HG03575 (cell line): ENCODE results near the gene AP2S1.
"Not testable (repeated sequence)": the region's sequence is repeated elsewhere in the genome, so short reads cannot be mapped to it uniquely, and the experiment has no call there.

Experiments used
- ATAC-seq: cut with Tn5 transposase; IDR thresholded peaks from one replicate; pipeline ENCODE4 v1.9.1; 2021; ENCODE audit not compliant: unreplicated experiment, insufficient number of reproducible peaks, low FRiP score; ENCODE audit errors: extremely low read depth

The AP2S1 gene

GRCh38 chr19:46871173-46871572 lies 20.5 kb upstream of the AP2S1 start:
- not testable (repeated sequence) for ATAC-seq

DNA sequence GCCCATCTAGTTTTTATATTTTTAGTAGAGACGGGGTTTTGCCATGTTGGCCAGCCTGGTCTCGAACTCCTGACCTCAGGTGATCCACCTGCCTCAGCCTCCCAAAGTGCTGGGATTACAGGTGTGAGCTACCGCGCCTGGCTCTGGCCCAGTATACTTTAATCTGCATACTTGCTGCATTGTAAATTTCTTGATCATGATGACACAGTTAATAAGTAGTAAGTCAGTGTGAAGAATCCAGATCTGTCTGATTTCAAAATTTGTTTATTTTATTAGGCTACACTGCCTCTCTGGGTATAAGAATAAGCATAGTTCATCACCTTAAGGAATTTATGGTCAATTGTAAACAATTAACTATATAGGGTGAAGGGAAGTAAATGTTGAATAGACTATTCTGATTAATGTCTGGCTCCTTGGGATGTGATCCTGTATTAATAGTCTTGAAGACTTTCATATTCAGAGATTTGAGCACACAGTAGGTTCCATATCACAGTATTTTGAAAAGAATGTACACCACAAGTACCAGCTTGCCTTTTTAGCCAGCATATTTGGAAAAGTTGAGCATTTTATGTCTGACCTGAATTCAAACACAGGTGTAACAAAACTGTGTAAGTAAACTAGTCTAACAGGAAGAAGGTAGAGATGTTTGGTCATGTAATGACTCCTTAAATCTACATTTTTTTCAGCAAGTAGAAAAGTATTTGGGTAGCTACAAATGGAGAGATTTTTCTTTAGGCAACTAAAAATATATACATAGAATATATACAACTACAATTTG lies 17.6 kb upstream of the AP2S1 start:
- no peak for ATAC-seq

DNA sequence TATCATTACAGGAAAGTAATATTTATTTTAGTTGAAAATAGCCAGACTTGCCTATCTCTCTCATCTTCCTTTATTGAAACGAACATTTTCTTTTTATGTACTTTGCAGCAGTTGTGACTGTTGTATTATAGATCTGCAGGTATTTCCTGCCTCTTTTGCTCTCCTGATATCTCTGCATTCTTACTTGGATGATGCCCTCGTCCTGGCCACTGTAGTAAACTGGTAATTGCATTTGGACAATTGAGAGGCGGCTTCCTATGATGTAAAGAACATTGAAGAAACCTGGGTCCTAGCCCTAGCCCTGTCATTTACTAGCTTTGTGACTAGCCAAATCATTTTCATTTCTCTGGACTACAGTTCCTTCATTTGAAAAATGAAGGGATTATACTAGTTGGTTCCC lies 16.5 kb upstream of the AP2S1 start:
- ATAC-seq: no peak

GRCh38 chr19:46866407-46867136 lies 15.9 kb upstream of the AP2S1 start:
- no peak for ATAC-seq

DNA sequence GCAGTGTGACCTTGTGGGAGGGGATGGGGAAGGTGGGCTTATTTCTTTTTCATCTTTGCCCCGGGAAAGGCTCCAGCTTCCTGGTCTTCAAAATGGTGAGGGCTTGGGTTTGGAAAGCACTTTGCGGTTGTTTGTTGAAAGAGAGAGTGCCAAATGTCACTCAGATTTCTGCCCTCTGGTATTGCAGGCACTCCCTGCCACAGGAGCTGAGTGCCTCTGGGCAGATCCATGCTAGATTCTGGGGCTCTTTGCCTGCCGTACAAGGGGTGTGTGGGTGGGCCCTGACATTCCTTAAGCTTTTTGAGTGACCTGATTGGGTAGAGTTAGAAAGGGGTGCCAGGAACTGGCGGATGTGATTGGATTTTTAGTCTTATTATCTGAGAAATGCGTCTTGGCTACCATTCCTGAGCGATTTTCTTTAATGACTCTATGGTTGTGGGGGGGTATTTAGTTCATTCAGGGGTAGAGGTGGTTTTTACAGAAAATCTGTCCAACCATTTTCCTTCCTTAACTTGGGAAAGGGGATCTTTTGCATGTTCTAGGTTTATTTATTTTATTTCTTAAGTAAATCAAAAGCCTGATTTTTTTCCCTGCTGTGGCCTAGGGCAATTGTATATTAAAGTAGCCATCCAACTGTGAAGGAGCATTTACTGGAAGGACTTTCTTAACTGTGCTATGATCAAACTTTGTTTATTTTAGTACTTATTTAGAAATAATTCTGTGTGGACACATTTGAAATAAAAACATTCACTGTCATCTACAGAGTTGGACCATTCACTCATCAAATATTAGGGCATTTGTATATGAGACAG lies 13.4 kb upstream of the AP2S1 start:
- ATAC-seq: no peak

- ATAC-seq: no peak
Measured at GRCh38 chr19:46862974-46863632, 12.5 kb upstream of the AP2S1 start.

GRCh38 chr19:46862503-46862834 lies 11.8 kb upstream of the AP2S1 start:
- no peak for ATAC-seq

- ATAC-seq: no peak
Measured at GRCh38 chr19:46861691-46862502, 11.3 kb upstream of the AP2S1 start.

DNA sequence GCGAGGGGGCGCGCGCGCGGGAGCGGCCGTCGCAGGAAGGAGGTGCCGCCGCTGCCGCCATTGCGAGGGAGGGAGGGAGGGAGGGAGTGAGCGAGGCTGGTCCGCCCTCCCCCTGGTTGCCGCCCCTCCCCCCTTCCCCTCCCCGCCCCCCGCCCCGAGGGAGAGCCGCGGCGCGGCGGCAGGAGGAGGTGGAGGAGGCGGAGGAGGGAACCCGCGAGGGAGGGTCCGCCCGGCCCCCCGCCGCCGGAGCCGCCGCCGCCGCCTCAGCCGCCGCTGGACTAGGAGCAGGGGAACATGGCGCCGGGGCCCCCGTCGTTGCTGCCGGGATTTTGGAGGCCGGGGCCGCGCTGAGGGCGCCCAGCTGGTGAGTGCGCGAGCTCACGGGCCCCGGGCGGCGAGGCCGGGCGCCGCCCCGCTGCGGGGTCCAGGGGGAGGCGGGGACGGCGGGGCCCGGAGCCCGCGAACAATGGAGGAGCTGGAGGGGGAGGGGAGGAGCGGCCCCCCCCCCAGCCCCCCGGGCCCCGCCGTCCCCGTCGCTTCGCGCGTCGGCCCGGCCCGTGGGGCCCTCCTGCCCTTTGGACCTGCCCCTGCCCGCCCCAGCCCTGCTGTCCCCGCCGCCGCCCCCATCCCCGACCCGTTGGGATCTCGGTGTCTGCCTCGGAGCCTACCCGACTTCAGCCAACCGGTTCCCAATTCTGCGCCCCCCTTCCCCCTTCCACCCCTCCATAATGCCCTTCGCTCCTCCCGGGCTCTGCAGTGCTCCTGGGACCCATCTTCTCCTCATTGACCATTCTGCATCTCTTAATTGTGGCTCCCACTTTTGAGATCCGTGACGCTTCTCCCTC lies 10.4 kb upstream of the AP2S1 start, which contains the start of gene ARHGAP35:
Gene ARHGAP35, plus strand, starts transcription at position 152 of the 845 bp plus-strand sequence. CDS start 57,679 bp downstream, outside the sequence.
- no peak for ATAC-seq

DNA sequence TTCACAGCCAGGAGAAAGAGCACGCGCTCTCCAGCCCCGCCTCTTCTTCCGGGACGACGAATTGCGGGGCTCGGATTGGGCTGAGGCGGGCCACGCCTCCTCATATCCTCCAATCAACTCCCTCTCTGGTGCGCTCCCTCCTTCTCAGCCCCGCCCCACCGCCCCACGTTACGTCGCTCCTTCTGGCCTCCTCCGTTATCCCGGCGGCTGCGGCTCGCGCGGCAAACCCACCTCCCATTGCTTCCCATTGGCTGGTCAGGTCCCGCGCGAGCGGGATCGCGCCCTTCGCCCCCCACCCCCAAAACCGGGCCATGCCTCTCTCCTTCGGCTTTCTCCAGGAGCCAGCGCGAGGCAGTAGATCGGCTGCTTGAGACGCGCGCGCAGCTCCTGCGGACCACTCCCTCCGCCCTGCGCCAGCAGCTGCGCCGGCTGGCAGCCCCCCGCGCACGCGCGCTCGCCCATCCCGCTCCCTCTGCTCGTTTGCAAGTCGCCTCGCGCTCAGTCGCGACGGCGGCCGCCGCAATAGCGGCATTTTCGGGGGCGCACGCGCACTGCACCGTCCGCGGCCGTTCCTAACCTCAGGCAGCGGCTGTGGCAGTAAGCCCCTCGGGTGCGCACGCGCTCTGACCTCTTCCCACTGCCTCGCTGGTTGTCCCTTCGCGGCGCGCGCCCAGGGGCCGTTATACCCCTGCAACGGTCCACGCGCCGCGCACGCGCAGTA lies 9.6 kb upstream of the AP2S1 start:
- peak; percentile 35 for ATAC-seq

- peak; percentile 1 for ATAC-seq
Measured at GRCh38 chr19:46859637-46860124, 9.0 kb upstream of the AP2S1 start.

DNA sequence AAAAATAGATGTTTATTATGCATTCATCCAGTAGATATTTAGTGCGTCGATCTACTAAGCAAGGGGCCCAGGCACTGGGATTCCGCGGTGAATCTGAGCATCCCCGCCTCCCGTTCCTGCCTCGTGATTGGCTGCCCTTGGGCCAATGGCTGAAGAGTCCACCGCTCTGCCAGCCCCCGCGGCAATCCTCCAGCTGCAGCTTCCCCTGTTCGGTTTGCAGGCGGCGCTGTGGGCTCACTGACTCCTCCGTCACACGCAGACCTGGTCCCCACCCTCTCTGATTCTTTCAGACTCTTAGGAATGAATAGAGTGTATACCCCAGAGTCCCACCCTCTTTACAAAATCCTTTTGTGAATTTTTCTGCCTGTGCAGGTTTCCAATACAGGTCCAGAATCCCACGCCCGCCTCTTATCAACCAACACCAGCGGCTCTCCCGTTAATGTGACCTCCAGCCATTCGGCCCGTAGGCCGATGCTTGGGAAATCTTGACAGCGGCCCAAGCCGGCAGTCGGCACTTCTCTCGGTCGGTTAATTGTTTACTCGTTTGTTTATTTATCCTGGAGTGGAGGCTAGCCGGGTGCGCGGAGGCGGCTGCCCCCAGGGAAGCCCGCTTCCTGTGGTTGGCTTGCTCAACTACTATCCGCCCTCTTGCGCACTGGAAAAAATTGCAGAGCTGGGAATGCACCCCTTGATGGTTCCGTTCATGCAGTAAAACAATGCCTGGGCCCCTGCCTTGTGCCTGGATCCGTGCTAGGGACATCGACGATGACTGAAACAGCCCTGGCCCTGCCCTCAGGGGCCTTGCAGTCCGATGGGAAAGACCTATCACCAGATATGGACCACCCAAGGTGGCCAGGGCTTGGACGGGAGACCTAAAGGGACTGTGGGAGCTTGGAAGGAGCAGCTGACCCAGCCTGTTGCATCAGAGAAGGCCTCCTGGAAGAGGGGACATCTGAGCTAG lies 5.7 kb upstream of the AP2S1 start:
- no peak for ATAC-seq

- not testable (repeated sequence) for ATAC-seq
Measured at GRCh38 chr19:46854698-46855097, 4.1 kb upstream of the AP2S1 start.

DNA sequence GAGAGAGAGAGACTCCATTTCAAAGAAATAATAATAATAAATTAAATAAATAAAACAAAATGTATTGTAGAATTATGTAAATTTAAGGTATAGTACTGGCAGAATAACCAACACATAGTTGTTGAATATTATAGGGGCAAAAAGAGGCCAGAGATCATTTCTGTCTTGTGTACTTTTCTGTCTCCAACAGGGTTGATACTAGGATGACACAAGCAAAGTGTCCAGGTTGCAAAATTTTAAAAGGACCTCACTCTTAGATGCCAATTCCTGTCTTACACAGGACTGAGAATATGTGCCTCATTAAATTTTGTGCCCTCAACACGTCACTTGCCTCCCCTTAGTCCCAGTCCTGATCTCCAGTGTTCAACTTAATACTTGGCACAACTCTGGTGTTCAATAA lies 2.2 kb upstream of the AP2S1 start:
- ATAC-seq: no peak

GRCh38 chr19:46849610-46850009 lies 1.0 kb downstream of the AP2S1 start:
- ATAC-seq: no peak

DNA sequence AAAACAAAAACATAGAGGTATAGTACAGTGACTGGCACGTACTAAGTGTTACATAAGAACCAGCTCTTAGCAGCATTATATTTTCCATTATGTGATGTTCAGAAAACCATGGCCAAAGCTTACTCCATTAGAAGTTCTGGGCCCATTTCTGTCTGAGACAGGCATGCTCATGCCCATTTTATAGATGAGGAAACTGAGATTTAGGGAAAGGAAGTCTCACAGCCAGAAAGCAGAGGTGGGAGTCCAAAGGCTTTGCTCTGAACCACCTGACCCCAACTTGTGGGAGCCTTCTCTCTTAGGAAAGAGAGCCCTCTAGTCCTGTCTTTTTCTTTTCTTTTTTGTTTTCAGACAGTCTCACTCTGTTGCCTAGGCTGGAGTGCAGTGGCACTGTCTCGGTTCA lies 2.3 kb downstream of the AP2S1 start:
- no peak for ATAC-seq
